ENCODE results near the gene GABBR2. TPM values are rescaled to one million over a fixed set of nuclear protein-coding genes. Genes with fewer than 3 reads are reported as not detected.

GABBR2 gene
- polyA plus RNA-seq, 1 donor (not counting 4 experiments of a cell fraction or from before 2014, with no cell fraction given), result 0.01 TPM

- no peak overlapping the region for H3K9ac ChIP-seq (ENCODE audit: control insufficient read depth, extremely low read depth, insufficient read depth, low read length)
- TF ChIP-seq, protein P1, sequence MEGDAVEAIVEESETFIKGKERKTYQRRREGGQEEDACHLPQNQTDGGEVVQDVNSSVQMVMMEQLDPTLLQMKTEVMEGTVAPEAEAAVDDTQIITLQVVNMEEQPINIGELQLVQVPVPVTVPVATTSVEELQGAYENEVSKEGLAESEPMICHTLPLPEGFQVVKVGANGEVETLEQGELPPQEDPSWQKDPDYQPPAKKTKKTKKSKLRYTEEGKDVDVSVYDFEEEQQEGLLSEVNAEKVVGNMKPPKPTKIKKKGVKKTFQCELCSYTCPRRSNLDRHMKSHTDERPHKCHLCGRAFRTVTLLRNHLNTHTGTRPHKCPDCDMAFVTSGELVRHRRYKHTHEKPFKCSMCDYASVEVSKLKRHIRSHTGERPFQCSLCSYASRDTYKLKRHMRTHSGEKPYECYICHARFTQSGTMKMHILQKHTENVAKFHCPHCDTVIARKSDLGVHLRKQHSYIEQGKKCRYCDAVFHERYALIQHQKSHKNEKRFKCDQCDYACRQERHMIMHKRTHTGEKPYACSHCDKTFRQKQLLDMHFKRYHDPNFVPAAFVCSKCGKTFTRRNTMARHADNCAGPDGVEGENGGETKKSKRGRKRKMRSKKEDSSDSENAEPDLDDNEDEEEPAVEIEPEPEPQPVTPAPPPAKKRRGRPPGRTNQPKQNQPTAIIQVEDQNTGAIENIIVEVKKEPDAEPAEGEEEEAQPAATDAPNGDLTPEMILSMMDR (optimal IDR thresholded peaks at IDR 0.05 in 1 of 3, IDR thresholded peaks at IDR 0.05 in 1 of 3, conservative IDR thresholded peaks at IDR 0.05 in 1 of 3; ENCODE audit: extremely low read depth in 1 of 3, insufficient read depth in 2 of 3, low read length in 3 of 3), result no peak
- TF ChIP-seq EZH2 (IDR thresholded peaks at IDR 0.05; ENCODE audit: low read length), result no peak
- no peaks in the 10 kb centered on the region for H3K9me3 ChIP-seq (ENCODE audit: control insufficient read depth, low read depth, low read length)
- no peaks in the 10 kb centered on the region for H3K9me1 ChIP-seq (ENCODE audit: control insufficient read depth, extremely low read depth, insufficient read depth, low read length)
- no peaks in the 10 kb centered on the region for H3K27me3 ChIP-seq (ENCODE audit: control insufficient read depth, extremely low read depth, insufficient read depth, low read length)
- FAIRE-seq, result no peak
- no peaks in the 10 kb centered on the region for H3K79me2 ChIP-seq (ENCODE audit: control insufficient read depth, insufficient read depth, low read length)
- H3K4me3 ChIP-seq (ENCODE audit: control insufficient read depth in 2 of 3, extremely low read depth in 1 of 3, insufficient read depth in 2 of 3, low read depth in 1 of 3, low read length in 3 of 3), result no peak overlapping the region
- no peaks in the 10 kb centered on the region for H3K36me3 ChIP-seq (ENCODE audit: control insufficient read depth in 2 of 2, extremely low read depth in 1 of 2, insufficient read depth in 2 of 2, low read length in 2 of 2)
- no peak overlapping the region for H2AFZ ChIP-seq (ENCODE audit: control insufficient read depth, low read length)
- no peak for DNase-seq (ENCODE audit: low read depth, low spot score)
- no peaks in the 10 kb centered on the region for H3K4me1 ChIP-seq (ENCODE audit: control insufficient read depth, extremely low read depth, insufficient read depth, low read length)
- dilution Hi-C loops (cut with MboI; ENCODE audit: extremely low pct_ligation_motif_present, low sequenced_read_pairs), result no loop called here
- H3K4me2 ChIP-seq (ENCODE audit: control insufficient read depth, extremely low read depth, insufficient read depth, low read depth, low read length), result no peak overlapping the region
- H4K20me1 ChIP-seq (ENCODE audit: control insufficient read depth, extremely low read depth, insufficient read depth, low read length), result no peaks in the 10 kb centered on the region
- H3K27ac ChIP-seq (ENCODE audit: control insufficient read depth, insufficient read depth, low read length), result no peak overlapping the region
Observed at GRCh38 chr9:98275159-98275558, 433.6 kb downstream of the GABBR2 start.

DNA sequence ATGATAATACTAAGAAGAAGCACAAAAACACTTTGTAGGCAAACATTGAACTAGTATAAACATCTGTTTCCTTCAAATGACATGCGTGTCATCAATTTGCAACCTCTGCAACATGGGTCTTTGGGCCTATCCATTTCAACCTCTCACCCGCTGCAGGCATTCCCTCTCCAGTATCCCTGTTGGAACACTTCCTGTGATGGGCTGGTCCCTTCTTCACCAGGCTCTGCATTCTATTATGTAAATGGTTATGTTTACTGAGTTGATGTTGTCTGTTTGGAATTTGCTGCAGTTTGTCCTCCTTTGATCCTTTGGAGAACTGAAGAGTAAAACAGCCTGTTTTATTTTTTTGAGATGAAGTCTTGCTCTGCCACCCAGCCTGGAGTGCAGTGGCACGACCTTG lies 436.7 kb downstream of the GABBR2 start:
- no peaks in the 10 kb centered on the region for H3K79me2 ChIP-seq (ENCODE audit: control insufficient read depth, insufficient read depth, low read length)
- TF ChIP-seq, protein P1 (optimal IDR thresholded peaks at IDR 0.05 in 1 of 3, IDR thresholded peaks at IDR 0.05 in 1 of 3, conservative IDR thresholded peaks at IDR 0.05 in 1 of 3; ENCODE audit: extremely low read depth in 1 of 3, insufficient read depth in 2 of 3, low read length in 3 of 3), result no peak
- TF ChIP-seq EZH2 (IDR thresholded peaks at IDR 0.05; ENCODE audit: low read length), result no peak
- DNase-seq (ENCODE audit: low read depth, low spot score) (no peak), FAIRE-seq (no peak)
- no peaks in the 10 kb centered on the region for H3K9me1 ChIP-seq (ENCODE audit: control insufficient read depth, extremely low read depth, insufficient read depth, low read length)
- H4K20me1 ChIP-seq (ENCODE audit: control insufficient read depth, extremely low read depth, insufficient read depth, low read length), result no peaks in the 10 kb centered on the region
- no peaks in the 10 kb centered on the region for H3K27me3 ChIP-seq (ENCODE audit: control insufficient read depth, extremely low read depth, insufficient read depth, low read length)
- dilution Hi-C loops (cut with MboI; ENCODE audit: extremely low pct_ligation_motif_present, low sequenced_read_pairs), result no loop called here
- H3K9me3 ChIP-seq (ENCODE audit: control insufficient read depth, low read depth, low read length), result no peaks in the 10 kb centered on the region
- H3K36me3 ChIP-seq (ENCODE audit: control insufficient read depth in 2 of 2, extremely low read depth in 1 of 2, insufficient read depth in 2 of 2, low read length in 2 of 2), result no peaks in the 10 kb centered on the region
- H3K9ac ChIP-seq (ENCODE audit: control insufficient read depth, extremely low read depth, insufficient read depth, low read length), result no peak overlapping the region
- H3K4me3 ChIP-seq (ENCODE audit: control insufficient read depth in 2 of 3, extremely low read depth in 1 of 3, insufficient read depth in 2 of 3, low read depth in 1 of 3, low read length in 3 of 3), result no peak overlapping the region
- H3K4me1 ChIP-seq (ENCODE audit: control insufficient read depth, extremely low read depth, insufficient read depth, low read length), result no peaks in the 10 kb centered on the region
- H2AFZ ChIP-seq (ENCODE audit: control insufficient read depth, low read length), result no peak overlapping the region
- no peak overlapping the region for H3K4me2 ChIP-seq (ENCODE audit: control insufficient read depth, extremely low read depth, insufficient read depth, low read depth, low read length)
- H3K27ac ChIP-seq (ENCODE audit: control insufficient read depth, insufficient read depth, low read length), result no peak overlapping the region
